ENCODE results near the gene EIF5B. TPM values are rescaled to one million over a fixed set of nuclear protein-coding genes. Genes with fewer than 3 reads are reported as not detected.
"Not testable (repeated sequence)": the region's sequence is repeated elsewhere in the genome, so short reads cannot be mapped to it uniquely, and the experiment has no call there.

EIF5B gene, protein sequence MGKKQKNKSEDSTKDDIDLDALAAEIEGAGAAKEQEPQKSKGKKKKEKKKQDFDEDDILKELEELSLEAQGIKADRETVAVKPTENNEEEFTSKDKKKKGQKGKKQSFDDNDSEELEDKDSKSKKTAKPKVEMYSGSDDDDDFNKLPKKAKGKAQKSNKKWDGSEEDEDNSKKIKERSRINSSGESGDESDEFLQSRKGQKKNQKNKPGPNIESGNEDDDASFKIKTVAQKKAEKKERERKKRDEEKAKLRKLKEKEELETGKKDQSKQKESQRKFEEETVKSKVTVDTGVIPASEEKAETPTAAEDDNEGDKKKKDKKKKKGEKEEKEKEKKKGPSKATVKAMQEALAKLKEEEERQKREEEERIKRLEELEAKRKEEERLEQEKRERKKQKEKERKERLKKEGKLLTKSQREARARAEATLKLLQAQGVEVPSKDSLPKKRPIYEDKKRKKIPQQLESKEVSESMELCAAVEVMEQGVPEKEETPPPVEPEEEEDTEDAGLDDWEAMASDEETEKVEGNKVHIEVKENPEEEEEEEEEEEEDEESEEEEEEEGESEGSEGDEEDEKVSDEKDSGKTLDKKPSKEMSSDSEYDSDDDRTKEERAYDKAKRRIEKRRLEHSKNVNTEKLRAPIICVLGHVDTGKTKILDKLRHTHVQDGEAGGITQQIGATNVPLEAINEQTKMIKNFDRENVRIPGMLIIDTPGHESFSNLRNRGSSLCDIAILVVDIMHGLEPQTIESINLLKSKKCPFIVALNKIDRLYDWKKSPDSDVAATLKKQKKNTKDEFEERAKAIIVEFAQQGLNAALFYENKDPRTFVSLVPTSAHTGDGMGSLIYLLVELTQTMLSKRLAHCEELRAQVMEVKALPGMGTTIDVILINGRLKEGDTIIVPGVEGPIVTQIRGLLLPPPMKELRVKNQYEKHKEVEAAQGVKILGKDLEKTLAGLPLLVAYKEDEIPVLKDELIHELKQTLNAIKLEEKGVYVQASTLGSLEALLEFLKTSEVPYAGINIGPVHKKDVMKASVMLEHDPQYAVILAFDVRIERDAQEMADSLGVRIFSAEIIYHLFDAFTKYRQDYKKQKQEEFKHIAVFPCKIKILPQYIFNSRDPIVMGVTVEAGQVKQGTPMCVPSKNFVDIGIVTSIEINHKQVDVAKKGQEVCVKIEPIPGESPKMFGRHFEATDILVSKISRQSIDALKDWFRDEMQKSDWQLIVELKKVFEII
- total RNA-seq (30.5 TPM), polyA plus RNA-seq (28.9 TPM)

DNA sequence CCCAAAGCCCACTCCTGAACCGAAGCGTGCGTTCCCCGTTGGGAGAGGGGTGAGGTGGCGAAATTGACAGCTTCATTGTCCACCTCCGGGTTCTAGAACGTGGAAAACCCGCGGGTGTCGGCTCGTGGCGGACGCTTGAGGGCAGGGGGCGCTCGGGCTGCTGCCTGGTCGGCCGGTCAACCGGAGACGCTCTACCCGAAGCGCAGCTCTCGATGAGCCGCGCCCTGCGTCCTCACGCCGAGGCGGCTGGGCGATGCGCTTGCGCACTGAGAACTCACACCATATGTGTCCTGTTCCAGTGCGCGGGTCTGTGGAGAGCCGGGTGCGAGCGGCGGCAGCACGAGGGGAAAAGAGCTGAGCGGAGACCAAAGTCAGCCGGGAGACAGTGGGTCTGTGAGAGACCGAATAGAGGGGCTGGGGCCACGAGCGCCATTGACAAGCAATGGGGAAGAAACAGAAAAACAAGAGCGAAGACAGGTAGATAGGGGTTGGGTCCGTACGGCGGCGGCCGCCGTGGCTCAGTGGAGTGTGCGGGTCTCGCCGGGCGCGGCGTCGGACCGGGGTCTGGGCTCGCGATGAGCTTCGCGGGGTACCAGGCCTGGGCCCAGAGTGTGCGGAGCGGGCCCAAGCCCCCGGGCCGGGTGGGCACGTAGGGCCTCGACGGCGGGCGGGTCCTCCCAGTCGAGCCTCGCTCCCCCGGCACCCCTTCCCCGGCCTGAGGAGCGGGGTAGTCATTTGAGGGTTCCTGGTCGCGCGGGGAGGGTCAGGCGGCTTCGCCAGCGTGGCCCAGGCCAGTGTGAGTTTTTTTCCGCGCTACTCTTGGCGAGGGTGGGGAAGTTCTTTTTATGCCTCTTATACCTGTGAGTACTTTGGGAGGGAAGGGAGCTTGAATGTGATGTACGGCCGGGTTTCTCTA is at the start of gene EIF5B:
Gene EIF5B, plus strand, starts transcription at position 277 of the 916 bp plus-strand sequence. Its CDS starts 166 bp downstream, at position 443.
- H3K4me3 ChIP-seq (ENCODE audit: low read depth, low read length), result peak within 1 kb of the TSS; percentile 89
- peak; percentile 87 for DNase-seq (ENCODE audit: extremely low spot score)
- H3K36me3 ChIP-seq (ENCODE audit: insufficient read depth), result peaks cover under 1% of the 10 kb centered on the region
- H3K4me1 ChIP-seq (ENCODE audit: insufficient read depth), result peaks cover 1% of the 10 kb centered on the region
- H3K27ac ChIP-seq (ENCODE audit: low read depth), result peak within 1 kb of the TSS; percentile 93
- under 1% methylated on average over 87 of the region's 87 CpGs for WGBS

DNA sequence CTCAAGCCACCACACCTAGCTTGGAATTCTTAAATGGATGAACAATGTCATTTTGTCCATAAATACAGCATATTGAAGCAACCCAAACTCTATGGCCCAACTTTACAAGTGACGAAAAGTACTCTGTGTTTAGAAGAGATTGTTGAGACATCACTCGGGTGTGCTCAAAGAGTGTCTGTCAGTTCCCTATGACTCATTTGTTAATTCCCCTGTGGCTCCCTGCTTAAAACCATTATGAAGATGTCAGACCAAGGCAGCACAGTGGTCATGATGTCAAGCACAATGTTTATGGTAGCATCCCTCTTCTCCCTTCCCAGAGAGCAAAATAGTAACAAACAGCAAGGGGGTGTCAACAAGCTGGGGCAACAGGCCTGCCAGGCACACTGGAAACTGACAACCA is 39.2 kb upstream of the EIF5B start:
- DNase-seq (ENCODE audit: extremely low spot score), result no peak
- Histone ChIP-seq H3K36me3 (ENCODE audit: insufficient read depth) (no peaks in the 10 kb centered on the region), H3K4me1 (ENCODE audit: insufficient read depth) (no peaks in the 10 kb centered on the region), H3K27ac (ENCODE audit: low read depth) (no peak overlapping the region), H3K4me3 (ENCODE audit: low read depth, low read length) (no peak overlapping the region)
- 93% methylated on average over 2 of the region's 2 CpGs for WGBS

DNA sequence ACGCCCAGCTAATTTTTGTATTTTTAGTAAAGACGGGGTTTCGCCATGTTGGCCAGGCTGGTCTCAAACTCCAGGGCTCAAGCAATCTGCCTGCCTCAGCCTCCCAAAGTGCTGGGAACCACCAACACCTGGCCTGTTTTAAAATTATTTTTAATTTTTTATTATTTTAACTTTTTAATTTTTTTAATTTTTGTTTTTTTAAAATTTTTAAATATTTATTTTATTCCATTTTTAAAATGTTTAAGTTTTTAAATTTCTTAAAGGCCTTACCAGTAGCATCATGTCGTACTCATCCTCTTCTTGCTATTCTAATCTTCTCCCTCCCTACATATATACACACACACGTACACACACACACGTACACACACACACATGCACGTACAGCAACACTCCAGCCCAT is 37.6 kb upstream of the EIF5B start:
- Histone ChIP-seq H3K4me1 (ENCODE audit: insufficient read depth) (no peaks in the 10 kb centered on the region), H3K36me3 (ENCODE audit: insufficient read depth) (no peaks in the 10 kb centered on the region), H3K27ac (ENCODE audit: low read depth) (no peak overlapping the region), H3K4me3 (ENCODE audit: low read depth, low read length) (no peak overlapping the region)
- 94% methylated on average over 7 of the region's 7 CpGs for WGBS
- no peak for DNase-seq (ENCODE audit: extremely low spot score)

DNA sequence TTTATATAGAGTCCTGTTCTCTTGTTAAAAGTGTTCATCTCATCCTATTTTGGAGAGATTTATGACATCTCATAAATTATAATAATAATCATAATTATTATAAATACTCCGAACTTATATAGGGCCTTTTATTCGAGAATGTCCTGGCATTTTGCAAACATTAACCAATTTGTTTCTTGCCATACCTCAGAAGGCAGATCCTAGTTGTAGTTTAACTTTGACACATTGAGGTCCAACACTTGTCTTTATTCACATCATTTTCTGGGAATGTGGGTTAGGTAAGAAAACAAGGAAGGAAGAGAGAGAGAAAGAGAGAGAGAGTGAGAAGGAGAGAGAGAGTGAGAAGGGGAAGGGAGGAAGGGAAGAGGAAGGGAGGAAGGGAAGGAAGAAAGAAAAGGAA is 36.1 kb upstream of the EIF5B start, which contains the start of gene LYG1:
Gene LYG1, minus strand, starts transcription at position 101 of the 400 bp plus-strand sequence. CDS start 5,527 bp downstream, outside the sequence.
- 83% methylated on average over 2 of the region's 2 CpGs for WGBS
- not testable (repeated sequence) for H3K27ac ChIP-seq (ENCODE audit: low read depth); H3K4me3 ChIP-seq (ENCODE audit: low read depth, low read length); DNase-seq (ENCODE audit: extremely low spot score); H3K36me3 ChIP-seq (ENCODE audit: insufficient read depth); H3K4me1 ChIP-seq (ENCODE audit: insufficient read depth)

DNA sequence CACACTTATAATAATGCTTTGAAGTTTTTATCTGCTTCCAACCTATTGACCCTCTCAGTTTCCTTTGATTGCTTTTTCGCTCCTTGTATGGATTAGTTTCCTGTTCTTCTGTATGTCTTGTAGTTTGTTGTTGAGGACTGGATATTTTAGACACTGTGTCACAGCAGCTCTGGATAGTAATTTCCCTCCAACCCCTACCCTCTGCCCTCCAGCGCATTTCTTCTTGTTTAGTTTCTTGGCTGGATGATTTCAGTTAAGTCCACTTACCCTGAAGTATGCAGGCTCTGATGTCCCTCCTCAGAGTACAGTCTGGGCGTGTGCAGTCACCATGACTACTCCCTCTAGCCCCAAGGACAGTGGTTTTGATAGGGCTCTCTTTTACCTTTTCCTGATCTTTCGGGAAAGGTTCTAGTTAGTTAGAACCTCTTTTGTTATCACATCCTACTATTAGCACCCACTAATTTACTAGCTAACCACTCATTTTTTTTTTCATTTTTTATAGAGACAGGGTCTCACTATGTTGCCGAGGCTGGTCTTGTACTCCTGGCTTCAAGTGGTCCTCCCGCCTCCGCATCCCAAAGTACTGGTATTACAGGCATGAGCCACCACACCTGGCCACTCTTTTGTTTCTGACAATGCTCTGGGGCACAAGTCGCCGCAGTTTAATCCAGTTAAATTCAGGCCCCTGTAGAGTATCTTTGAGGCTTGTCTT is 19.9 kb upstream of the EIF5B start:
- no peaks in the 10 kb centered on the region for H3K4me1 ChIP-seq (ENCODE audit: insufficient read depth)
- no peak overlapping the region for H3K27ac ChIP-seq (ENCODE audit: low read depth)
- H3K4me3 ChIP-seq (ENCODE audit: low read depth, low read length), result no peak overlapping the region
- no peak for DNase-seq (ENCODE audit: extremely low spot score)
- peaks cover 6% of the 10 kb centered on the region for H3K36me3 ChIP-seq (ENCODE audit: insufficient read depth)
- 97% methylated on average over 9 of the region's 9 CpGs for WGBS

DNA sequence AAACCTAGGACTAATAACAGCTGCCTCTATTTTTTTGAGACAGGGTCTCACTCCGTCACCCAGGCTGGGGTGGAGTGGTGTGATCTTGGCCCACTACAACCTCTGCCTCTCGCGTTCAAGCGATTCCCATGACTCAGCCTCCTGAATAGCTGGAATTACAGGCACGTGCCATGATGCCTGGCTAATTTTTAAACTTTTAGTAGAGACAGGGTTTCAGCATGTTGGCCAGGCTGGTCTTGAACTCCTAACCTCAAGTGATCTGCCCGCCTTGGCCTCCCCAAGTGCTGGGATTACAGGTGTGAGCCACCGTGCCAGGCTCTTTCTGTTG is 19.4 kb upstream of the EIF5B start:
- not testable (repeated sequence) for H3K4me3 ChIP-seq (ENCODE audit: low read depth, low read length); H3K27ac ChIP-seq (ENCODE audit: low read depth); H3K4me1 ChIP-seq (ENCODE audit: insufficient read depth); DNase-seq (ENCODE audit: extremely low spot score); H3K36me3 ChIP-seq (ENCODE audit: insufficient read depth)
- 99% methylated on average over 7 of the region's 7 CpGs for WGBS

DNA sequence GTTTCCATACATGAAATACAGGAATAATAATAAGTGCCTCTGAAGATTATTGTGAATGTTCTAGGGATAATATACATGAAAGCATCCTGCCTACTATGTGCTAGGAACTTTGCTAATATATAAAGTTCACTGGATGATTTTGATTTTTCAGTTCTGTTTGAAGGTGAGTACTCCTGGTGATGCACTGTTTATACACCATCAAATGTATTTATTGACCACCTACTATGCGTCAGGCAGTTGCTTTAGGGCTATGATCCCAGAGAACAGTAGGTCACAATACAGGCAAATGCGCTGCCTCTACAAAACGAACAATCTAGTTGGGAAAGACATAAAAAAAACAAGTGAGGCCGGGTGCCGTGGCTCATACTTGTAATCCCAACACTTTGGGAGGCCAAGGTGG is 11.8 kb upstream of the EIF5B start:
- H3K36me3 ChIP-seq (ENCODE audit: insufficient read depth), result peaks cover 10% of the 10 kb centered on the region
- DNase-seq (ENCODE audit: extremely low spot score), result no peak
- H3K27ac ChIP-seq (ENCODE audit: low read depth), result no peak overlapping the region
- no peak overlapping the region for H3K4me3 ChIP-seq (ENCODE audit: low read depth, low read length)
- 96% methylated on average over 5 of the region's 5 CpGs for WGBS
- no peaks in the 10 kb centered on the region for H3K4me1 ChIP-seq (ENCODE audit: insufficient read depth)

DNA sequence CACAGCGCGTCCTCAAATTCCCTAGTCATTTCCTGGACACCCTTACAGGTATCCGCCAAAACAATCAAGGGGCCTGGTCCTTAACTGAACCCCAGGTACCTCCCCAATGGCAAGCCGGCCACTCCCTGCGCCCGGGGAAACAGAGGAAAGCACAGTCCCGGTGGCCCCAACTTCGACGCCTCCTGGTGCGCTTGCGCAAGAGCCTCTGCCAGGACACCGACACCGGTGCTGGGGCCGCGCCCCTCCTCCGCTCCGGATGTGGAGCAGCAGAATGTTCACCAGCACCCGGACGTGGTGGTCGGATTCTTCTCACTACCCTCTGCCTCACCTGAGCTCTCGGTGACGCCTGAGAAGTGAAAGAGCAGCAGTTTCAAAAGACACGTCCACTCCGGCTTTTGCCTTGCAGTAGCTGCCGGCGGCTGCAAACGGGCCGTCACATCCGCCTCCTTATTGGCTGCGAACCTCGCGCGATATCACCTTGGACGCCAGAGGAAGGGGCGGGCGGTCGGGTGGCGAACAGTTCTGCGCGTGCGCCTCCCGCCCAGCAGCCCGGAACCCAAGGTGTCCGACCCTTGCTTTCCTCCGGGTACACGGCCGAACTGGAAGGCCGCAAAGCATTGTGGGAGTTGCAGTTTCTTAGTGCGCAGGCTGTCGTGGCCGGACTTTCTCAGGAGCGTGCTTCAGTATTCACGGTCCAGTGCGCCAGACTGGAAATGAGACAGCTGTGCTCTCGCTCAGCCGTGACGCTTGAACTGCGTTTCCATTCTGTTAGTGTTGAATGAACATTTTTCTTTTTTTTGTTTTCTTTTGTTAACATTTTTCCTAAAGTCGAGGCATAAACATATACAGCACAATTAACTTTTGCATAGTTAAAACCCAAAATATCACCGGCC is 1.0 kb upstream of the EIF5B start, which contains the start of gene TXNDC9:
Gene TXNDC9, minus strand, starts transcription at position 423 of the 893 bp plus-strand sequence. CDS start 3,123 bp downstream, outside the sequence.
- H3K4me1 ChIP-seq (ENCODE audit: insufficient read depth), result peaks cover 1% of the 10 kb centered on the region
- peak within 1 kb of the TSS; percentile 93 for H3K27ac ChIP-seq (ENCODE audit: low read depth)
- DNase-seq (ENCODE audit: extremely low spot score), result peak; percentile 99
- H3K4me3 ChIP-seq (ENCODE audit: low read depth, low read length), result peak within 1 kb of the TSS; percentile 89
- WGBS, result under 1% methylated on average over 60 of the region's 60 CpGs
- H3K36me3 ChIP-seq (ENCODE audit: insufficient read depth), result peaks cover 1% of the 10 kb centered on the region

DNA sequence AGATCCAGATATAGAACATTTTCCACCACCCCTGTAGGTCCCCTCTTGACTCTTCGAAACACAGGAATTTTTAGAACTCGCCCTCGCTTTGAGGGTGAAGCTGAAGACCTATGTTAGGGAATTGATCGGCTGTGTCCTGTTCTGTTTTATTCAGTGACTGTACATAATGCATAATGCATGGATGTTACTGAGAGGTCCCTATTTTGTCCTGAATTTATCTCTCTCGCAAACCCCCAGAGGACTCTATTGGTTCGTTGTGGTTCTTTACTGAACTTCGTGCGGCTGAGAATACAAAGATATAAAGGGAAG is 431 bp upstream of the EIF5B start:
- Histone ChIP-seq H3K4me3 (ENCODE audit: low read depth, low read length) (peak overlapping the region; percentile 89), H3K27ac (ENCODE audit: low read depth) (peak overlapping the region; percentile 93), H3K4me1 (ENCODE audit: insufficient read depth) (peaks cover 1% of the 10 kb centered on the region), H3K36me3 (ENCODE audit: insufficient read depth) (peaks cover 1% of the 10 kb centered on the region)
- DNase-seq (ENCODE audit: extremely low spot score), result no peak
- under 1% methylated on average over 8 of the region's 8 CpGs for WGBS

DNA sequence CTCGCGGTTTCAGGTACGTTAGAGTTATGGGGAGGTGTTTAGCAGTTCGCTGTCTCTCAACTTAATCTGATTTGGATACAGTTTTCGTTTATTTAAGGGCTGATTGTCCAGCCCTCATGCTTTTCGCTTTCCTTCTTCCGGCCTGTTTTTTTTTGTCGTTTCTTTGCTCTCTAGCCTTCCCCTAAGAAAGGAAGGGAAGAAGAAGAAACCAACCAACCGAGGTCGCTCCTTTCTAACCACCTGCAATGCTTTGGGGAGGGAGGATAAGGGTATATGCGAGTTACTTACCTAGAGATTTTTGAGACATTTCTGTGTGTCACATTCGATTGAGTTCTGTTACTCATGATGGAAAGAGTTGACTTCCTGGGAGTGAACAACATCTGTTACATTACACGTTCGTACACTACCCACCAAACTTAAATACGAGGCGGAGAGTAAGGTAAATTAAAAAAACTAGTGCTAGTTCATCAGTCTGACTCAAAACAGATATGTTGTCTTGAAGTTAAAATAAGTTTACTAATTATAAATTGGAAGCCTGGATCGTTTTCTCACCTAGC is 918 bp downstream of the EIF5B start:
- peaks cover 1% of the 10 kb centered on the region for H3K4me1 ChIP-seq (ENCODE audit: insufficient read depth)
- H3K4me3 ChIP-seq (ENCODE audit: low read depth, low read length), result peak overlapping the region; percentile 89
- H3K27ac ChIP-seq (ENCODE audit: low read depth), result peak overlapping the region; percentile 38
- DNase-seq (ENCODE audit: extremely low spot score), result no peak
- no peaks in the 10 kb centered on the region for H3K36me3 ChIP-seq (ENCODE audit: insufficient read depth)
- WGBS, result 5% methylated on average over 17 of the region's 17 CpGs

DNA sequence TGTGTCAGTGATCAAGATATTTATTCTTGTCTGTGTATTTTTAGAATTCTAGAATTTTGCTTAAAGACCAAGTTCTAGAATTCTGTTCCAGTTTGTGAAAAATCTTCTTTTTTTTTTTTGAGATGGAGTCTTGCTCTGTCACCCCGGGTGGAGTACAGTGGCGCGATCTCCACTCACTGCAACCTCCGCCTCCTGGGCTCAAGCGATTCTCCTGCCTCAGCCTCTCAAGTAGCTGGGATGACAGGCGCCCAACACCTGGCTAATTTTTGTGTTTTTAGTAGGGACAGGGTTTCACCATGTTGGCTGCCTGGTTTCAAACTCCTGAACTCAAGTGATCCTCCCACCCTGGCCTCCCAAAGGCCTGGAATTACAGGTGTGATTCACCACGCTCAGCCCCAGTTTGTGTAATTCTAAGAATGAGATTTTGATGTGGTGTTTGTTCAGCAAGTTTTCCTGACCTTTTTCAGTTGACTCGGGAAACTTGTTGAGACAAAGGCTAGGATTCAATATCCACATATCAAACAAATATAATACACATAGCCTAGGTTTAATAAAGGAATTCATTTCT is 3.6 kb downstream of the EIF5B start:
- H3K4me1 ChIP-seq (ENCODE audit: insufficient read depth), result no peaks in the 10 kb centered on the region
- no peaks in the 10 kb centered on the region for H3K36me3 ChIP-seq (ENCODE audit: insufficient read depth)
- DNase-seq (ENCODE audit: extremely low spot score), result no peak
- 89% methylated on average over 8 of the region's 8 CpGs for WGBS
- no peak overlapping the region for H3K27ac ChIP-seq (ENCODE audit: low read depth)
- H3K4me3 ChIP-seq (ENCODE audit: low read depth, low read length), result no peak overlapping the region
